CD4-positive, alpha-beta T cell treated with Interleukin-17A for 1 hour (primary cell): ENCODE results near the gene CHRNB4.

Experiments
- DNase-seq: peaks from one replicate; pipeline ENCODE4 v3.0.0-alpha.2; 2020

The CHRNB4 gene

DNA sequence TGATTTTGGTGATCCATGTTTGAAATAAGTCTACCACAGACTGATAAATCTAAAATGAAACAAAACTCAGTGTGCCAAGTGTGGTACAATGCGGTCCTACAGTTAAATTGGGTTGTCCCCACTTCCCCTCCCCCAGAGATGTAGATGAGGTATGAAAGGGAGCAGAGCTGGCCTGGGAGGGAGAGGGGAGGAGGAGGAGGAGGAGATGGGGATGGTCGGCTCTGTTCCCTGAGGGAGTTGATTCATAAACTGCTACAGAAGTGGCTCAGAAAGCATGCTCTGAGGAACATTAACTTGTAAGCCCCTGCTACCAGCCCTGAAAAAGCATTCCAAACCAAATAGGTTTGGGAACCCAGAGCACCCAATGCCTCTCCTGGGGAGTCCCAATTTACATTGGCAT, 28.0 kb upstream of the CHRNB4 start:
- DNase-seq = no peak

DNA sequence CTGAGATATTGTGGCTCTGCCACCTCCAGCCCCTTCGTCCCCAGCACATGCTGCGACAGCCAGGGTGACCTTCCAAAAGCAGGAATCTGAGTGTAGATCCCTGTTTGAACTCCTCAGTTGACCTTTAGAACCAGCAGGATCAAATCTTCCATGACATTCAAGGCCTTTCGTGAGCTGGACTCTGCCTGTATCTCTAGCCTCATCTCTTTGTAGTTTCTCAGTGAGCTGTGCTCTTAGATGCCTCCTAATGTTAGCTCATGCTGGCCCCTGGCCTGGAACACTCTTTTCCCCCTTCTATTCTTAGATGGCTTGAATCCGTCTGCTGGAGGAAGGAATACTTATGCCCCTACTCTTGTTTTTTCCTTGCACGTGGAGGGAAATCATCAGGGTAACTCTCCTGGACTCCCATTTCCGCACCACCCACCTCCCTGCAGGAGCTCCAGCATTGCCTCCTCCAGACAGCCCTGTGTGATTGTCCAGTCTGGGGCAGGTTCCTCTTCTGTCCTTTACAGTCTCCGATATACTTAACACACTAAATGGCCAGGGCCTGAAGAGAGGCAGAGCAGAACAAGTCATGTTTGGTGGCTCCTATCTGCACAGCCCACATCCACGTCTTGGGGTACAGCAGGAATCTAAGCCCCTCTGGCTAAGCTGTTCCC, 26.7 kb upstream of the CHRNB4 start:
- no peak for DNase-seq

DNA sequence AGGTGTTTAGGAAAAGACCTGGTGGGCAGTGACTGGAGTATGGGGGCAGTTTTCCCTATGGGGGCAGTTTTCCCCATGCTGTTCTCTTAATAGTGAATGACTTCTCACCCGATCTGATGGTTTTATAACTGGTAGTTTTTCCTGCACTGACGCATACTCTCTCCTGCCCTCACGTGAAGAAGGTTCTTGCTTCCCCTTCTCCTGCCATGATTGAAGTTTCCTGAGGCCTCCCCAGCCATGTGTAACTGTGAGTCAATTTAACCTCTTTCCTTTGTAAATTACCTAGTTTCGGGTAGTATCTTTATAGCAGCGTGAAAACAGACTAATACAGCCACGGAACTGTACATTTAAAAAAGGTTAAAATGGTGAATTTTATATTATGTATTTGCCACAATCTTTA, 25.0 kb upstream of the CHRNB4 start:
- DNase-seq = no peak

DNA sequence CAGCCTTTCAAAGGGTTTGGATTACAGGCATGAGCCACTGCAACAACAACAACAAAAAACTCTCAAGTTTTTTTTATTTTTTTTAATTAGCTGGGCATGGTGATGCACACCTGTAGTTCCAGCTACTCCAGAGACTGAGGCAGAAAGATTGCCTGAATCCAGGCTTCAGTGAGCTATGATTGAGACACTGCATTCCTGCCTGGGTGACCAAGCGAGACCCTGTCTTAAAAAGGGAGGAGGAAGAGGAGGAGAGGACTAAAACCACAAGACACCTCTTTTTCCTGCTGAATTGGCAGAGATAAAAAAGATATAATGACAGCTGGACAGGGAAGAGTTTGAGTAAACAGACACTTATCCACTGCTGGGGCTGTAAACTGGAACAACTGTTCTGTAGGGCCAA, 22.7 kb upstream of the CHRNB4 start:
- no peak for DNase-seq

DNA sequence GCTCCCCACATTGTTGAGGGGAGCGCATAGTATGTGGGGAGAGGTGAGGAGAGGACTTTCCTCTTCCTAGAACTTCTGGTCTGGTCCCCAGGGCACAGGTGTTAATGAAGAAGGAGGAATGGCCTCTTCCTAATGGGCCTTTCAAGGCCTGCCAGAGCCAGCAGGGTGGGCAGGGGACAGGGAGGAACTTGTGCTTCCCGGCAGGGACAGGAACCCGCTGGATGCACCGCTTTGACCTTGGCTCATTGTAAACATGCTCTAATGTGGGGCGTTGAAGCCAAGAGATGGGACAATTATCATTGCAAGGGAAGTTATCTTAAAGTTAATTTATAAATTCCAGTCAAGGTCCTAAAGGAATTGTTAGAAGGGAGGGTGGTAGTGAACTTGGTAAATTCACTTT, 21.0 kb upstream of the CHRNB4 start:
- DNase-seq = no peak

DNA sequence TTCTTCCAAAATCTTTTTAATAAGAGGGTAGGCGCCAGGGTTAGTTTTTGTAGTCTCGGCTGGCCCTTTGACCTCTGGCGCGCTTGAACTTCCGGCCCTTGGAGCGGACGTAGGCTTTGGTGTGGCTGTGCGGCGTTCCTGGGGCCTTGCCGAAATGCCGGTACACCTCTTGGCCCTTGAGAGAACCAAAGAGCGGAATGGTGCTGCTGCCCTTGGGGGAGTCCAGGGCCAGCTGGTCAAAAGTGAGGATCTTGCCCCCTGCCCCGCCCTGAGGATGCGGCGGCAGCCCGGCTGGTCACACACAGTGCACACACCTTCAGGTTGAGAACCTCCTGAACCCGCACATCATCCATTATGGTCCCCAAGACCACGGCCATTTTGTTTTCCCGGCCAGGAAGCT, 20.0 kb upstream of the CHRNB4 start:
- no peak for DNase-seq

DNA sequence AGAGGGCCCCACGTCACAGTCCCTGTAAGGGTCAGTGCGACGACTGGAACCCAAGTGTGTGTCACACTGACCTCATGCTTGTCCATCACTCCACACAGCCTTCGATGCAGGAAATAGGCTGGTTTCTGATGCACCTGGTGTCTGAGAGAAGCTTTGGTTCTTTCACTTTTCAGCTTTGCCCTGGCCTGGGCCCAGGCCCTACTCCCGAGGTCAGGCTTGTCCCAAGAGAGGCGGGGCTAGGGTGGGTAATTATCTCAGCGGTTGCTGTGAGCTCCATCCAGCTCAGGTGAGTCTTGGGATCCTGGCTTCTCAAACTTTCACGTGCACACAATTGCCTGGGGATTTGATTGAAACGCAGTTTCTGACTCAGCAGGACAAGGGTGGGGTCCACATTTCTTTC, 19.6 kb upstream of the CHRNB4 start:
- no peak for DNase-seq

DNA sequence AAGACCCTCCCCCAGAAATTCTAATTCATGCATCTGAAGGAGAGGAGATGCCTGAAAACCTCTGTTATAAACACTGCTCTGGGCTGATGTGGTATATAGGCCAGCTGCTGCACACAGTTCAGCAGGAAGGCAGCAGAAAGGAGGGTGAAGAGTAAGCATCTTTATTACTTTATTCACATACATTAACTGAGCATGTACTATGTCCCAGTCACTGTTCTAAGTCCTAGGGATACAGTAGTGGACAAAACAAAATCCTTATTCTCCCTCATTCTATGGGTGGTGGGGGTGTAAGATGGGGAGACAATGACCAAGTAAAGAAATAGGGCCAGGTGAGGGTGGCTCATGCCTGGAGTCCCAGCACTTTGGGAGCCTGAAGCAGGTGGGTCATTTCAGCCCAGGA, 17.8 kb upstream of the CHRNB4 start:
- no peak for DNase-seq

DNA sequence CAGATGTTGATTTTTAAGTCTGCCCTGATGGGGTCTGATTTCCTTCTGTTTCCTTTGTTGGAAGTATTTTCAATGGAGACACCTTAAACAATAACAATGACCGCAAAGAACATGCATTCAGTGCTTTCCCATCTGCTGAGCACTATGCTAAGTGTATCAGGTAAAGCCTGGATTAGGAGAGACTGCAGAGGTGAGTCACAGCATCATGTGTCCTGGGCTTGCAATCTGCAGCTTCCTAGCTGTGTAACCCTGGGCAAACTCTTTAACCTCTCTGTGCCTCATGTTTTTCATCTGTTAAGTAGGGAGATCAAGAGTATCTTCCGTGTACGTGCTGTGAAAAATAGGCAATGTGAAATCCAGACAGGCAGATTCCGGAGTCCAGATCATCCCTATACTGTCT, 13.3 kb upstream of the CHRNB4 start:
- no peak for DNase-seq

DNA sequence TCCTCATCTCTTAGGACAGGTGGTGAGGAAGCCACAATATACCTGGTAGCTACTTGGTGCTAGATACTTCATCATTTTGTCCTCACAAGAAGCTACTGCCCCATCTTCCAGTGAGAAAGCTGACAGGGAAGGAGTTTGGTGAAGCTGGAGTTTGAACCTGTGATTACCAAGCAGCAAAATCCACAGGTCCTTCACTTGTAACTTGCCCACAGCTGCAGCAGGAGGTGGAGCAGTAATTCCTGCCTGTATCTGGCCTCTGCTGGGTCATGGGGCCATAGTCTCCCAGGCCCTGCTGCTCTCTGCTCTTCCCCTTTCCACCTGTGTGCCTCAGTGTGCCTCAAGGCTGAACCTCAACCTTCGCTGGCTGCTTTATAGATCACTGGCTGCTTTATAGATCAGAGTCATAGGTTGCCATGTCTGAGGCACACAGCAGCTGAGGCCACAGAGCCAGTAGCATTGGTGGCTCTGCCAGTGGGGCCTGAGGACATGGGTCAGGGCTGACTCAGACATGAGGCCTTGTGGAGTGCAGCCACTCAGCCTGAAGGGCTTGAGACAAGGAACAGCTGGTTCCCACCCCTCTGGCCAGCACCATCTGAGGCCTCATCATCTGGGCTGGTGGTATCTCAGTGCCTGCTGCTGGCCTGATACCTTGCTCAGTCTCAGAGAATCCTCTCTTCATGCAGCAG, 11.1 kb upstream of the CHRNB4 start:
- no peak for DNase-seq

DNA sequence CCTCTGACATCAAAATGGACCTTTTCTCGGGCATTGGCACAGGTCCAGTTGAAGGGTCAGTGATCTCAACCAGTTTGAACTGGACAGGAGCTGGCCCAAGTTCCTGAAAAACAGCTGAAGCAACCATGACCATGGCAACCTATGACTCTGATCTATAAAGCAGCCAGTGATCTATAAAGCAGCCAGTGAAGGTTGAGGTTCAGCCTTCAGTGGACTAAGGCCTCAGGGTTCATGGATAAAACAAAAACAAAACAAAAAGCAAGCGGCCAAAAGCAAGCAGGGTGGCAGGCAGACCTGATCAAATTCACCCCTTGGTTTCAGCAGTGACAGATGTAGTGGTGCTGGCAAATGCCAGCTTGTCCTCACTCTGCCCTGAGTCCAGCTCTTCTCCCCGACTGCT, 10.0 kb upstream of the CHRNB4 start:
- no peak for DNase-seq

DNA sequence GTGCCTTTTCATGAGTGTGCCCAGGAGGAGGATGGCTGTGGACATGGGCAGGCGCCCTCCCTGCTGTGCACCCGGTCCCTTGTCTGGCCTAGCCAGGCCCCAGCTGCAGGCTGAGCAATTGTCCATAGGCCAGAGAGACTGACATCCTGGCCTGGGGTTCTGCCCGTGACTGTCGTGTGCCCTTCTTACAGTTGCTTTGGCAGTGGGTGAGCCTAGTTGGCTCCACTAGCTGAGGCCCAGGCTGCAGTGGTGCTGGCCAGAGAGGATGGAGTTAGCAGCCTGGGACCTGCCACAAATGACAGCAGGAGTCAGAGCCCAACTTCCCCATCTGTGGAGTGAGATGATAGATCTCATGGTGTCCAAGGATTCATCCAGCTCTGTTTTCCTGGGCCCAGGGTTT, 9.0 kb upstream of the CHRNB4 start:
- no peak for DNase-seq

DNA sequence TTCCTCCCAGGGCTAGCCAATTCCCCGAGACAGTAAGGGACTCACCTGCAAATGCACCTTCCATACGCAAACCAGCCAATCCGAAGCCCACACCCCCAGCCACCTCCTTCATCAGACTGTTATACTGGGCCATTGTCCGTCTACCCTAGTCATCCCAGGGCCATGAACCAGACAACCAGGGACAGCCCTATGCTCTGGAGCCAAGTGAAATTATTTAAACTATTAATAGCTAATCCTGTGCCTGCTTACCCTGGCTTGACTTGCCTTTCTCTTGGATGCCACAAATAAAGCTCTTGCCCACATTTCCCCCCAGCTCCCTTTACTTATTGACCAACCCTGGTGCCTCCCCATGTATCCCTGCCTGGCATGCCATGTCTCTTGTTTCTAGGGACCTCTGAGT, 4.0 kb upstream of the CHRNB4 start:
- no peak for DNase-seq

DNA sequence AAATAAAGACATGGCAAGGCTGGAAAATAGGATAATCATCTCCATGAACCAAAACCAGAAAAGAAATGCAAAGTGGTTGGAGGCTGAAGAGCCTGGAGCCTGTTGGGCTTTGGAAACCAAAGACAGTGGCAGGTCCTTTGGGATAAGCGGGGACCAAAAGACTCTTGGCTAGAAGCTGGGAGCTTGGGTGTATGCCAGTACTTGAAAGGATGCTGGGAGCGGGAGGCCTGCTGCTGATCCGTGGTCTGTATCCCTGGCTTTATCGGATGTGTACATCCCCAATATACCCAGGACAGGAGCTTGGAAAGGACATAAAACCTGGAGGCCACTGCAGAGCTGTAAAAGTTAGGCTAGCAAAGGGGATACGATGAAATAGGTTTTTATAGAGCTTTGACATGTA, 1.3 kb upstream of the CHRNB4 start:
- DNase-seq = no peak

DNA sequence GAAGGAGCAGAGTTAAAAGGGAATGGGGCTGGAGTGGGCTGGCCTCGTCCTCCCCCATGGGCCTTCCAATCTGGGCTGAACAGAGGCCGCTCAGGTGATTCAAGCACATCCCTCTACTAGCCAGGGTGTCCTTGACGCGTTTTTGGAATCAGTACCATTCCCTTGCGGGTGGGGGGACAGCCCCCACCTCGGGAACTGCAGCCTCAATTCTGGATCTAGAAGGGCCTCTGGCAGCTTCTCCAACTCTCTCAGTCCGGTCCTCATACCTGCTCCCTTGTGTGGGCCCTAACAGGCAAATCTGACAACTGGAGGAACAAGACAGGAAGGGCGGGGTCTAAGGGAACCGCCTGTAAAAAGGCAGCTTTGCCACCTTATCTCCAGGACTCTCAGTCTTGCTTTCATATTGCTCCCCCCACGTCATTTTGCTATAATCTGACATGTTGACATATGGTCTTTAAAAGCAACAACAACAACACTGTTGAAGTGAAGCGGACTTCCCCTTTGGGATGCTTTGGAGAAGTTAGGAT, 802 bp upstream of the CHRNB4 start:
- DNase-seq = no peak

DNA sequence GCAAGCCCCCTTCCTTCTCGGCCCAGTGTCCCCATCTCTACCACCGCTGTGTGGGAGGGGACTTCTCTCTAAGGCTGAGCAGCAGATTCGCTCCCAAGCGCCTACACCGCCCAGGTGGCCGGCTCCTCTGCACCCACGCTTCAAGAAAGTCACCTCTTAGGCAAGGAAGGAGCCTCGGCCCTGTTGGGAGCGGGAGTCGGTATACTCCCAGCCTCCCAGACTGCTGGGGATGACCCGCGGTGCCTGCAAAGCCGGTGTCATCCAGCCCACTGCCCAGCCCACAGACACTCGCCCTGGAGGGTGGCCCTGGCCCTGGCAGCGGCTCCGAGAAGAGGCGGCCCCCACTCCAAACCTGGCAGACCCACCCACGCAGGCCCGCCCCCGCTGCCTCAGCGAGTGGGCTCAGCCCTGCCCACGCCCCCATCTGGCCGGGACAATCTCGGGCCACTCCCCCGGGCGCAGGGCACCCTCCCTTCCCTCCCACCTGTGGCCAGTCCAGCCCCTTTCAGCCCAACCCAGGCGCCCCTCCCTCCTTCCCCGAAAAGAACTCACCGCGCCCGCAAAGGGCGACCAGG, 396 bp downstream of the CHRNB4 start:
- no peak for DNase-seq

DNA sequence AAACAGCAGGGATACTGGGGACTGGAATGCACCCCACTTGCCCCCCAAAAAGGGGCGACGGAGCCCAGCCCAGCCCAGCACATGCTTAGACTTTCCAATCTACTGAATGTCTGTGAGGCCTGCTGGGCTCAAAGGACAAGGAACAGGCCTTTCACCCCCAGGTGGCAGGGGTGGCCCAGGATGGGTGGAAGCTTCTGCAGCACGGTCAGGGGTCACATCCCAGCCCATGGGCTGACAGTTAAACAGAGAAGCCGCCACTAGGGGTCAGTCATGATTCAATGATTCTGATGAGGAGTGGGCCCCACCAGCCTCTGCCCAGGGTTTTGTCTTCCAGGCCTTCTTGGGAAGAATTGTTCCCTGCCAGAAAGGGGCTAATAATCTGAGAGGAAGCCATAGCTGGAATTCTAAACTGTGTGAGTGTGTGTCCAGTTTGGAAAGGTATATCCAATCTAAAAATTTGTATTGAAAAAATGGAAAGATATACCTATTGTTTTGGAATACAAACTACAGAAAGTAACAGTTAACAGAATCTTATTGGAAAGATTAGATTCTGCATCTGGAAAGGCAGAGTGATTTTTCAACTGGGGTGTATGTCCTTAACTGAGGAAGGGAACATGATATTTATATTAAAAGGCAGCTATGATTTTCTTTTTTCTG, 2.2 kb downstream of the CHRNB4 start:
- DNase-seq = peak; percentile 29

DNA sequence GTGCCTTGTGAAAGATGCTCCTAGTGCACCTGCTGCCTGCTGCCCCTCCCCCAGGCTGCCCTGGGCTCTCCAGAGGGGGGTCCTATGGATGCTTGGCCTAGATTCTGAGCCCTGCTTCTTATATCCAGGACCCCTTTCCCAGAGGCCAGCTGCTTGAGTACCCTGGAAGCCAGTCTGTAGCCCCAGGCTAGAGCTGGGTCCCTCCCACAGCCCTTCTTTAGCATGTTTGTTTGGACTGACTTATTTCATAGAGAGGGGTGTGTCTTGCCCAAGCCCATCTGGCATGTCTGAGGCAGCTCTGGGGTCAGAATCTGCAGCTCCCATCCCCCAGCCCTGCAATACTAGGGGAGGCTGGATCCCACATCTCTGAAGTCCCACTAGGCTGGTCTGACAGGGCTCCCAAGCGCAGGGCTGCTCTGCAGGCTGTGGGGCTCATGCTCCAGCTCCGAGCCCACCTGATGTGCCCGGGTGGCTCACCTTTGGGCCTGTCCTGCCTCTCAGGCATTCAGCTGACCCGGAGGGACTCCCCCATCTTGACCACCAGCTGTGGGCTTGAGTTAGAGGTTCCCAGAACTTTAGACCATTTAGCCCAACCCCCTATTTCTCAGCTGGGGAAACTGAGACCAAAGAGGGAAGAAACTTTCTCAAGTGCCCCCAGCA, 3.1 kb downstream of the CHRNB4 start:
- DNase-seq = no peak

DNA sequence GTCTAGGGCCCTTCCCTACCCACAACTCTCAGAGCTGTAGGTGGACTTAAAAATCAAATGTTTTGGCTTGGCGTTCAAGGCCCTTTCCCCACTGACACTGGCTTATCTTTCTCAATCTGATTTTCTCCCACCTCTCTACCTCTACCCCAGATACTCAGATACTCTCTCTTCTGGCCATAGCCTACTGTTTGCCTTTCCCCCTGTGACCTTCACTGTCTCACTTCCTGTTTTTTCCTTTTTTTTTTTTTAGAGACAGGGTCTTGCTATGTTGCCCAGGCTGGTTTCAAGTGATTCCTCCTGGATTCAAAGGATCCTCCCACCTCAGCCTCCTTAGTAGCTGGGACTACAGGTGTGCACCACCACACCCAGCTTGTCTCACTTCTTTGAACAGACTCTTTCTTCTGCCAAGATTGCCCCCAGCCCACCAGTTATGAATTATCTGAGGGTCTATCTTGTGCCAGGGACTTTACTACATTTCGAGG, 4.6 kb downstream of the CHRNB4 start:
- DNase-seq = no peak

DNA sequence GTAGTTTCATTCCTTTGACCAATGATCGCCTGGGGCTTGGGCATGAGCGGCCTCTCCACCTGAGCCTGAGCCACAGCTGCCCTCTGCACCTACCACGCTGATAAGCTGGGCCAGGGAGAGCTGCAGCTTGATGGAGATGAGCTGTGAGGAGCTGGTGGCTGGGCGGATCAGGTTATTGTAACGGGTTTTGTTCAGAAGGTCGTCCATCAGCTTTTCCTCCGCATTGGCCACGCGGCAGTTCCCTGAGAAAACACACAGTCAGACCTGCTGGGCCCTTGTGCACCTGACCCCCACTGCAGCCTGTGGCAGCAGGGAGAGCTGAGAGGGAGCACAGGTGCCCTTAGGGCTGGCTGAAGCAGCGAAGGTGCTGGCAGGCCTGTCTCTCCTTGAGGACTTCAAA, 5.7 kb downstream of the CHRNB4 start:
- DNase-seq = no peak

DNA sequence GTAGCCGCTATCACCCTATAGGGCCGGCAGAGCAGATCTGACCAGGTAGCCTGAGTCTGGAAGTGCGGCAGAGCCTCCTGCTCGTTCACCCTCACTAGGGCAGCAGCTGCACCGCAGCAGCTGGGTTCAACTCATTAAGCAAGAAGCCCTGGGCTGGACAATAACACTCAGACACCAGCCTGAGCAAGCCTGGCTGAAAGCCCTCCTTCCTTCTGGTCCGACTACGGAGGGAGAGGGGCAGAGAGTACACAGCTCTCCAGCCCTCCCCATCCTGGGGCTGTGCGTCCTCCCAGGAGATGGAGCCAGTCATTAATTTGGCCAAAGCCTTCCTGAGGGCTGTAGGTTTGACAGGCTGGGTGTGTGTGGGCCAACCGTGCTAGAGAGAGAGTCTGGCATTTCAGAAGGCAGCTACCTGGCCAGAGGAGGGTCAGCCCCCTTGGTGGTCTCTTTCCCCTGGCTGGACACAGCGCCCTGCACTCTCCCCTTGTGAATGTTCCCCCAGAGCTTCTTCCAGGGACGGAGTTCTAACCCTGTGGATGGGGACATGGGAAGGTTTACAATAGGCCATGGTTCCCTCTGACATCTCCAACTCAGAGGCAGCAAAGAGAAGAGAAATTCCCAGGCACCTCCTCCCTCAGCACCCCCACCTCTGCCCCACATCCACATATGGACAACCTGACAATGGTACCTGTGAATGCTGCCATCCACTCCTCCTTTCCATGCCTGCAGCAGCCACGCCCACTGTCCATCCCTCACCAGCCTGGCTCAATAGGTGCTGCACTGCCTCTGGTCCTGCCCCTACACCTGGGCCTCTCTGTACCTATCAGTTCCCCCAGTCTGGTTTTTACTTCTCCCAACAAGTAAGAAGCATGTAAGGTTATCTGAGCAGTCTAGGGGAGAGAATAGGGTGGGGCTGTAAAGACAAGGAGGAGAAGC, 6.5 kb downstream of the CHRNB4 start:
- no peak for DNase-seq

DNA sequence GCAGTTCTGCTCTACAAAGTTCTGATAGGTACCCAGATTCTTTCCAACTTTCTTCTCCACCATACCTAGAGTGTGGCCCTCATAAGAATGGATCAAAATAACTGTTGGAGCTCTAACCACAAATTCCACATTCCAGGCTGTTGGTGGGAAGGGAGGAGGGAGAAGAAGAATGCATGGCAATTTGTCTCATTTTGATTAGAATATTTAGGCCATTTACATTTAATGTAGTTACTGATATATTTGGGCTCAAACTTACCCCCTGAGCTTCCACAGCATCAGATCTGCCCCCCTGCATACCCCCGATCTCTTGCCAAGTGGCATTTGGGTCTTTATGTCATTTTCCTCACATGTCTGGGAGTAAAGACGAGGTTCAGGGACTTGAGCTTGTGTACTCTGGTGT, 7.7 kb downstream of the CHRNB4 start:
- no peak for DNase-seq
